HFF-Myc (cell line): ENCODE measurements around the gene CCNY.

Experiments used
- DNase-seq: peaks from one replicate; pipeline ENCODE4 v3.0.0-alpha.2; 2011; ENCODE audit warnings: low read depth; ENCODE audit errors: extremely low read depth
- H3K4me3 ChIP-seq: replicated peaks from 2 replicates; pipeline ENCODE4 v1.5.1; 2011; ENCODE audit warnings: low read depth, mild to moderate bottlenecking, control low read depth, low read length
- TF ChIP-seq, protein P1 (sequence below): IDR thresholded peaks from 2 replicates; pipeline ENCODE4 v1.5.1; 2012; ENCODE audit warnings: mild to moderate bottlenecking, low read depth, low read length, control low read depth; ENCODE audit errors: missing control alignments

CCNY gene

DNA sequence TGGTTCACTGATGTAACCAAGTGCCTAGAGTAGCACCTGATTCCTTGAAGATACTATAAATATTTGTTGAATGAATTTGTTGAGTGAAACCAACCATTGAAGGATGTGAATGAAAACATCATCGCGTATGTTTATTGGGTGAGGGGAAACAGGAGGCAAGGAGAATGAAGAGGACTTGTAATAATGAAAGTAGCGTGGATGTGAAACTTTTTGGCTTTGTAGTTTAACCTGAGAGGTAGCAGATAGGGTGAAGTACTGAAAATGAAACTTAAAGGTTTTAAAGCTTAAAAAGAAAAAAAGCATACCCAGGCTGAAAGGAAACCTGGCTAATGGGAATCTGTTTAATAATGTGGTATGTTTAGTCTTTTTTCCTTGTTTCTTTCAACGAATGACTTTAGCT is 5.2 kb downstream of the CCNY start:
- H3K4me3 ChIP-seq, result no peak overlapping the region
- DNase-seq, result no peak
- TF ChIP-seq, protein P1, sequence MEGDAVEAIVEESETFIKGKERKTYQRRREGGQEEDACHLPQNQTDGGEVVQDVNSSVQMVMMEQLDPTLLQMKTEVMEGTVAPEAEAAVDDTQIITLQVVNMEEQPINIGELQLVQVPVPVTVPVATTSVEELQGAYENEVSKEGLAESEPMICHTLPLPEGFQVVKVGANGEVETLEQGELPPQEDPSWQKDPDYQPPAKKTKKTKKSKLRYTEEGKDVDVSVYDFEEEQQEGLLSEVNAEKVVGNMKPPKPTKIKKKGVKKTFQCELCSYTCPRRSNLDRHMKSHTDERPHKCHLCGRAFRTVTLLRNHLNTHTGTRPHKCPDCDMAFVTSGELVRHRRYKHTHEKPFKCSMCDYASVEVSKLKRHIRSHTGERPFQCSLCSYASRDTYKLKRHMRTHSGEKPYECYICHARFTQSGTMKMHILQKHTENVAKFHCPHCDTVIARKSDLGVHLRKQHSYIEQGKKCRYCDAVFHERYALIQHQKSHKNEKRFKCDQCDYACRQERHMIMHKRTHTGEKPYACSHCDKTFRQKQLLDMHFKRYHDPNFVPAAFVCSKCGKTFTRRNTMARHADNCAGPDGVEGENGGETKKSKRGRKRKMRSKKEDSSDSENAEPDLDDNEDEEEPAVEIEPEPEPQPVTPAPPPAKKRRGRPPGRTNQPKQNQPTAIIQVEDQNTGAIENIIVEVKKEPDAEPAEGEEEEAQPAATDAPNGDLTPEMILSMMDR, result no peak

GRCh38 chr10:35342183-35342753 is 6.0 kb downstream of the CCNY start:
- DNase-seq, result no peak
- H3K4me3 ChIP-seq, result no peak overlapping the region

GRCh38 chr10:35343739-35344138 is 7.4 kb downstream of the CCNY start:
- TF ChIP-seq, protein P1, result no peak
- no peak for DNase-seq

More at GRCh38 chr10:35342183-35342753, 6.0 kb downstream of the CCNY start:
- TF ChIP-seq, protein P1, result no peak

DNA sequence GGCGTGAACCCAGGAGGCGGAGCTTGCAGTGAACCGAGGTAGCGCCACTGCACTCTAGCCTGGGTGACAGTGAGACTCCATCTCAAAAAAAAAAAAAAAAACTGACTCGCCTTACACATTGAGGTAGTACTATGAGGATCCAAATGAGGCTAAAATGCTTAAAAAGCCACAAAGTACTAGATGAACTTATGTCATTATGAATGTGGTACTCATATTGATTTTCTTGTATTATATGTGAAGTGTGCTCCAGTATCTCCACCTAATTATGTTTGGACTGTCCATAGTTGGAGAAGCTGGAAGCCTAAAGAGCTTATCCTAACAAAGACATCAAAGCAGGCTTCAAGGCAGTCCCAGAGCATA is 9.1 kb downstream of the CCNY start:
- no peak for DNase-seq
- H3K4me3 ChIP-seq, result no peak overlapping the region
- TF ChIP-seq, protein P1, result no peak

More at GRCh38 chr10:35343739-35344138, 7.4 kb downstream of the CCNY start:
- H3K4me3 ChIP-seq, result no peak overlapping the region

GRCh38 chr10:35346248-35346647 is 9.9 kb downstream of the CCNY start:
- DNase-seq, result no peak
- TF ChIP-seq, protein P1, result no peak
- H3K4me3 ChIP-seq, result no peak overlapping the region

DNA sequence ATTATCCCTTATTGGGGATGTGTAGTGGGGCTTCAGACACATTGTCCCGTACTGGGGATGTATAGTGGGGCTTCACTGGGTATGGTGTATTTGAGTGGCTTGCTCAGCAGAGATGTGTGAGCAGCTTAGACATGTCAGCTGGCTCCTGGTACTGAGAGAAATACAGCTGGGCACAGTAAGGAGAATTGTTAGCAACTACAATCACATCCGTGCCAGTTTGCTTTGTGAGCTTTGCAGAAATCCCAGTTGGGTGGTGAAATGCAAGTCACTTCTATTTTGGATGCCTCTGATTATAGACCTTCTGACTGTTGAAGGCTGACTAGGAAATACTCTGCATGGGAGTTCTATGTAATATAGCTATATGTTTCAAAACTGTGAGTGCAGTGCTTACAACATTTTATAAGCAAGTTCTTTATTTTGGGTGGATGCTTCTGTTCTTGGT is 10.8 kb downstream of the CCNY start:
- TF ChIP-seq, protein P1, result no peak
- DNase-seq, result no peak
- no peak overlapping the region for H3K4me3 ChIP-seq
